GM23248 (cell line): ENCODE data around the gene TUBAL3.

Source experiments
- EZH2 ChIP-seq: fragments of 200-600 bp; sonication (generic); IDR thresholded peaks from 2 replicates; pipeline ENCODE4 v1.6.1; 2018; ENCODE audit warnings: antibody characterized with exemption, mild to moderate bottlenecking; ENCODE audit not compliant: insufficient read depth, poor library complexity, severe bottlenecking
- EZH2phosphoT487 ChIP-seq: fragments of 200-600 bp; sonication (generic); IDR thresholded peaks from 2 replicates; pipeline ENCODE4 v1.6.1; 2018; ENCODE audit warnings: antibody characterized with exemption, moderate library complexity, mild to moderate bottlenecking, low read depth; ENCODE audit not compliant: insufficient read depth

DNA sequence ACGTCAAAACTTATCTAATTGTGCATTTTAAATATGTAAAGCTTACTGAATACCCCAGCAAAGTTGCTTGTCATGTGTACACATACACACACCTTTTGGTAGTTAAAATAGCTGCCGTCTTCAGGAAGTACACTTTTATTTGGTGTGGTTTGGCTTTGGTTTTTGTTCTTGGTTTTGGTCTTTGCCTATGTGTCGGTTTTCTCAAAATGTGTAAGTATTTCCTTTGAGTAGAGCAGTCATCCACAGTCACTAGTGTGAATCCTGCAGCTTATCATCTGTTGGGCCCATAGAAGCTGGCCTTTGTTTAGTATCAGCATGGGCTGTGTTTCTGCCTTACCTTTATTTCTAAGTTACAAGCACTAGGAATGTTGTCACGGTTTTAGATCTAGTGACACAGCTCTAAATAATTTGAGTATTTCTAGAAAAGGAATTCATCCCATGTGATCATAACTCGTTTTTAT is 43.0 kb upstream of the TUBAL3 start:
- TF ChIP-seq EZH2 = no peak
- no peak for TF ChIP-seq EZH2phosphoT487
